Endothelial cell of umbilical vein (primary cell): ENCODE results near the gene PDE4B.

Source experiments
- GATA2 ChIP-seq: IDR thresholded peaks from 2 replicates; pipeline ENCODE4 v1.7.0; 2011; ENCODE audit warnings: low read depth, mild to moderate bottlenecking, moderate library complexity, mixed read lengths, low read length; ENCODE audit not compliant: insufficient read length, insufficient read depth
- TF ChIP-seq, protein P1 (sequence below), 2 donors: IDR thresholded peaks; 1 replicate in 1 of 2; 2 replicates in 1 of 2; pipeline ENCODE4 v1.5.1; 2011; ENCODE audit warnings: low read length in 2 of 2, mild to moderate bottlenecking in 2 of 2, moderate library complexity in 2 of 2, control low read depth in 1 of 2, inconsistent platforms in 1 of 2, low read depth in 1 of 2; ENCODE audit not compliant: insufficient read depth in 1 of 2; ENCODE audit errors: extremely low read depth in 1 of 2

DNA sequence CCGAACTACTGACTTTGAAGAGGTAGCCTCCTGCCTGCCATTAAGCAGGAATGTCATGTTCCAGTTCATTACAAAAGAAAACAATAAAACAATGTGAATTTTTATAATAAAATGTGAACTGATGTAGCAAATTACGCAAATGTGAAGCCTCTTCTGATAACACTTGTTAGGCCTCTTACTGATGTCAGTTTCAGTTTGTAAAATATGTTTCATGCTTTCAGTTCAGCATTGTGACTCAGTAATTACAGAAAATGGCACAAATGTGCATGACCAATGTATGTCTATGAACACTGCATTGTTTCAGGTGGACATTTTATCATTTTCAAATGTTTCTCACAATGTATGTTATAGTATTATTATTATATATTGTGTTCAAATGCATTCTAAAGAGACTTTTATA, 581.5 kb downstream of the PDE4B start:
- TF ChIP-seq, protein P1, sequence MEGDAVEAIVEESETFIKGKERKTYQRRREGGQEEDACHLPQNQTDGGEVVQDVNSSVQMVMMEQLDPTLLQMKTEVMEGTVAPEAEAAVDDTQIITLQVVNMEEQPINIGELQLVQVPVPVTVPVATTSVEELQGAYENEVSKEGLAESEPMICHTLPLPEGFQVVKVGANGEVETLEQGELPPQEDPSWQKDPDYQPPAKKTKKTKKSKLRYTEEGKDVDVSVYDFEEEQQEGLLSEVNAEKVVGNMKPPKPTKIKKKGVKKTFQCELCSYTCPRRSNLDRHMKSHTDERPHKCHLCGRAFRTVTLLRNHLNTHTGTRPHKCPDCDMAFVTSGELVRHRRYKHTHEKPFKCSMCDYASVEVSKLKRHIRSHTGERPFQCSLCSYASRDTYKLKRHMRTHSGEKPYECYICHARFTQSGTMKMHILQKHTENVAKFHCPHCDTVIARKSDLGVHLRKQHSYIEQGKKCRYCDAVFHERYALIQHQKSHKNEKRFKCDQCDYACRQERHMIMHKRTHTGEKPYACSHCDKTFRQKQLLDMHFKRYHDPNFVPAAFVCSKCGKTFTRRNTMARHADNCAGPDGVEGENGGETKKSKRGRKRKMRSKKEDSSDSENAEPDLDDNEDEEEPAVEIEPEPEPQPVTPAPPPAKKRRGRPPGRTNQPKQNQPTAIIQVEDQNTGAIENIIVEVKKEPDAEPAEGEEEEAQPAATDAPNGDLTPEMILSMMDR (IDR thresholded peaks at IDR 0.05; ENCODE audit: extremely low read depth in 1 of 2, insufficient read depth in 1 of 2, low read depth in 1 of 2, low read length in 2 of 2), result no peak
- no peak for TF ChIP-seq GATA2
